Mesenchymal stem cell (in vitro differentiated cells and primary cell): ENCODE results near the gene CELF2.
A peak's percentile ranks its signal among the peaks of the same experiment; 100 is the strongest.

Experiments
- DNase-seq: peaks from one replicate; pipeline ENCODE4 v3.0.0-alpha.2; 2013
- H2AFZ ChIP-seq: one replicate; pipeline ENCODE4 v1.6.1; 2013; ENCODE audit warnings: low read depth, mild to moderate bottlenecking, control low read depth, inconsistent platforms, low read length, moderate library complexity
- H2AK5ac ChIP-seq: 2 replicates; pipeline ENCODE4 v1.6.1; 2013; ENCODE audit warnings: low read length, moderate library complexity, mild to moderate bottlenecking, inconsistent platforms; ENCODE audit not compliant: severe bottlenecking
- H2BK120ac ChIP-seq: one replicate; pipeline ENCODE4 v1.6.1; 2013; ENCODE audit warnings: low read depth, mild to moderate bottlenecking, inconsistent platforms, low read length, moderate library complexity
- H2BK12ac ChIP-seq, 2 experiments: one replicate each; pipeline ENCODE4 v1.6.1; 2013; ENCODE audit warnings: inconsistent platforms in 2 of 2, low read length in 2 of 2, mild to moderate bottlenecking in 2 of 2, moderate library complexity in 2 of 2, control low read depth in 1 of 2
- H2BK15ac ChIP-seq: one replicate; pipeline ENCODE4 v1.6.1; 2013; ENCODE audit warnings: mild to moderate bottlenecking, low read depth, inconsistent platforms; ENCODE audit not compliant: poor library complexity, severe bottlenecking
- H2BK5ac ChIP-seq: 2 replicates; pipeline ENCODE4 v1.6.1; 2013; ENCODE audit warnings: low read depth, mild to moderate bottlenecking, low read length, control low read depth, inconsistent platforms; ENCODE audit not compliant: poor library complexity, severe bottlenecking
- H3K14ac ChIP-seq, 2 experiments: one replicate each; pipeline ENCODE4 v1.6.1; 2013; ENCODE audit warnings: inconsistent platforms in 2 of 2, low read length in 2 of 2, control low read depth in 1 of 2, mild to moderate bottlenecking in 1 of 2, moderate library complexity in 1 of 2
- H3K18ac ChIP-seq, 2 experiments: one replicate each; pipeline ENCODE4 v1.6.1; 2013; ENCODE audit warnings: inconsistent platforms in 2 of 2, low read length in 2 of 2, control low read depth in 1 of 2, low read depth in 1 of 2, mild to moderate bottlenecking in 1 of 2
- H3K23ac ChIP-seq, 2 experiments: one replicate each; pipeline ENCODE4 v1.6.1; 2013; ENCODE audit warnings: inconsistent platforms in 2 of 2, low read length in 2 of 2, mild to moderate bottlenecking in 2 of 2, moderate library complexity in 2 of 2, control low read depth in 1 of 2
- H3K27ac ChIP-seq: 2 replicates; pipeline ENCODE4 v1.5.1; 2013; ENCODE audit warnings: mild to moderate bottlenecking, moderate library complexity, low read length, control low read depth, inconsistent platforms; ENCODE audit not compliant: poor library complexity, severe bottlenecking
- H3K27me3 ChIP-seq, 2 experiments: 2 replicates each; pipeline versions ENCODE4 v1.6.1 to v1.7.0; 2013; ENCODE audit warnings: low read length in 2 of 2, mild to moderate bottlenecking in 2 of 2, moderate library complexity in 2 of 2, control low read depth in 1 of 2, inconsistent platforms in 1 of 2; ENCODE audit not compliant: control insufficient read depth in 1 of 2, insufficient read depth in 1 of 2
- H3K36me3 ChIP-seq, 2 experiments: 2 replicates each; pipeline versions ENCODE4 v1.6.1 to v1.7.0; 2013; ENCODE audit warnings: low read length in 2 of 2, control low read depth in 1 of 2, inconsistent platforms in 1 of 2, low read depth in 1 of 2, mild to moderate bottlenecking in 1 of 2; ENCODE audit not compliant: insufficient read depth in 2 of 2, control insufficient read depth in 1 of 2
- H3K4ac ChIP-seq, 2 experiments: one replicate each; pipeline ENCODE4 v1.6.1; 2013; ENCODE audit warnings: inconsistent platforms in 2 of 2, low read length in 2 of 2, mild to moderate bottlenecking in 2 of 2, moderate library complexity in 2 of 2, control low read depth in 1 of 2, low read depth in 1 of 2
- H3K4me1 ChIP-seq: 2 replicates; pipeline ENCODE4 v1.6.1; 2013; ENCODE audit warnings: low read depth, low read length, control low read depth; ENCODE audit not compliant: control insufficient read depth, insufficient read depth
- H3K4me2 ChIP-seq: 2 replicates; pipeline ENCODE4 v1.6.1; 2013; ENCODE audit warnings: low read length, mild to moderate bottlenecking, inconsistent platforms; ENCODE audit not compliant: poor library complexity, severe bottlenecking
- H3K4me3 ChIP-seq, 2 experiments: 2 replicates each; pipeline versions ENCODE4 v1.5.1 to v1.7.0; 2013; ENCODE audit warnings: low read length in 2 of 2, mild to moderate bottlenecking in 2 of 2, control low read depth in 1 of 2, low read depth in 1 of 2; ENCODE audit not compliant: insufficient read depth in 1 of 2
- H3K79me1 ChIP-seq: replicated peaks from 2 replicates; pipeline ENCODE4 v1.6.1; 2013; ENCODE audit warnings: mild to moderate bottlenecking, control low read depth, low read length, inconsistent platforms; ENCODE audit not compliant: poor library complexity, severe bottlenecking
- H3K9ac ChIP-seq: 2 replicates; pipeline ENCODE4 v1.7.0; 2013; ENCODE audit warnings: mild to moderate bottlenecking, low read length, moderate library complexity
- H3K9me3 ChIP-seq: 2 replicates; pipeline ENCODE4 v1.7.0; 2013; ENCODE audit warnings: mild to moderate bottlenecking, low read length; ENCODE audit not compliant: control insufficient read depth
- H4K8ac ChIP-seq: one replicate; pipeline ENCODE4 v1.6.1; 2013; ENCODE audit warnings: inconsistent platforms, mild to moderate bottlenecking, low read length, moderate library complexity
- H4K91ac ChIP-seq: one replicate; pipeline ENCODE4 v1.6.1; 2013; ENCODE audit warnings: mild to moderate bottlenecking, low read length, inconsistent platforms
- WGBS: methylation state at CpG from one replicate; pipeline ENCODE4 v1.1.7; 2013; ENCODE audit warnings: mixed read lengths; 5-methylcytosine and 5-hydroxymethylcytosine counted together

Gene CELF2

GRCh38 chr10:11163780-11164550 is 146.3 kb downstream of the CELF2 start:
- Histone ChIP-seq H2BK5ac (no peak overlapping the region), H3K18ac (no peak overlapping the region), H2BK15ac (no peak overlapping the region), H4K91ac (no peak overlapping the region), H2BK12ac (no peak overlapping the region), H3K9me3 (peaks cover 6% of the 10 kb centered on the region), H3K36me3 (peaks cover 3 to 19% of the 10 kb centered on the region in 2 experiments), H3K9ac (peak overlapping the region; percentile 59), H3K4ac (peak overlapping the region in 1 of 2 experiments; percentile 43), H3K14ac (no peak overlapping the region), H4K8ac (no peak overlapping the region), H2AFZ (no peak overlapping the region), H3K4me2 (no peak overlapping the region), H3K23ac (no peak overlapping the region), H3K79me1 (peaks cover 43% of the 10 kb centered on the region), H3K4me1 (peaks cover 10% of the 10 kb centered on the region), H3K27me3 (peaks cover 0 to 26% of the 10 kb centered on the region in 2 experiments), H2BK120ac (no peak overlapping the region), H3K27ac (no peak overlapping the region), H2AK5ac (no peak overlapping the region), H3K4me3 (peak overlapping the region in 1 of 2 experiments; percentile 52)
- no peak for DNase-seq
- WGBS, result 83% methylated on average over 9 of the region's 11 CpGs

DNA sequence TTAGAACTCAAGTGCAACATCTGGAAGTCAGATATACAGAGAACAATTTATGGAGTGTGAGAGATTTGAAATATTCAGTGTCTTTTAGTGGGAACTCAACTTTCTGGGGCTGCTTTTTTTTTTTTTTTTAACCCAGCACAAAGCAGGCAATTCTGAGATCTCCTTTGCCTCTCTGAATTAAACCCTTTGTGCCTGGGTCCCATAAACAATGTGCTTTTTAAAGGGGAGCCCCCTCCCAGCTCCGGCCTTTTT is 146.8 kb downstream of the CELF2 start:
- WGBS, result 0% methylated on average over 1 of the region's 1 CpG
- Histone ChIP-seq H3K4ac (no peak overlapping the region), H2BK15ac (no peak overlapping the region), H2BK5ac (no peak overlapping the region), H3K9ac (peak overlapping the region; percentile 59), H2BK12ac (no peak overlapping the region), H3K14ac (no peak overlapping the region), H3K27ac (no peak overlapping the region), H4K91ac (no peak overlapping the region), H3K27me3 (peaks cover 0 to 26% of the 10 kb centered on the region in 2 experiments), H3K9me3 (peaks cover 6% of the 10 kb centered on the region), H3K79me1 (peaks cover 42% of the 10 kb centered on the region), H2AK5ac (no peak overlapping the region), H3K4me3 (peak overlapping the region in 1 of 2 experiments; percentile 52), H3K18ac (no peak overlapping the region), H3K4me1 (peaks cover 10% of the 10 kb centered on the region), H4K8ac (no peak overlapping the region), H3K23ac (no peak overlapping the region), H2BK120ac (no peak overlapping the region), H3K36me3 (peaks cover 3 to 23% of the 10 kb centered on the region in 2 experiments), H2AFZ (no peak overlapping the region), H3K4me2 (peak overlapping the region; percentile 96)
- DNase-seq, result no peak

DNA sequence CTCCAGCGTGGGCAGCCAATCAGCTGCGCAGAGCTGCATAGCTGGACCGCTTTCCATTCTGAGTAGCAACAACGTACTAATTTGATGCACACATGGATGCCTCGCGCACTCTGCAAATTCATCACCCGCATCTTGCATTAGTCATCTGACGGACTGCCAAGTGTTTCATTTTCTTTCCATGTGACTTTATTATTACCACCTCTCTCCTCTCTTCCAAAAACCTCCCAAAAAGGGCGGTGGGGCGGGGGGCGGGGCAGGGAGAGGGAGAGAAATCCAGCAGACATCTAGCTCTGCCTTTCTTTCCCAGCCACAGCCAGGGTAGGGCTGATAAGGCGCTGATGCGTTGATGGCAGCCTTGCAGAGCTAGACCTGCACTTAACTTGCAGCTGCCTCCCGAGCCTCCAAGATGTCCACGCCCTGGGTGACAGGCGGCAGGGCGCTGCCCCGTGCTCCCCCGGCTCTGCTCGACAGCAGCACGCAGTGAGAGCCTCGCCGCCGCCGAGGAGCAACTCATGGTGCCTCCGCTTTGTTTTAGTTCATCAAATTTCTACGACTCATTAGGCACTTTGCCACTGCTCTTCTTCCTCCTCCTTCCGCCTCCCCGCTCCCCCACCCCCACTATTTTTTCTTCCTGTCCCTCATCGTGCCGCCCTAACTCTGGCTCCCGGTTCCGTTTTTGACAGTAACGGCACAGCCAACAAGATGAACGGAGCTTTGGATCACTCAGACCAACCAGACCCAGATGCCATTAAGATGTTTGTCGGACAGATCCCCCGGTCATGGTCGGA is 147.3 kb downstream of the CELF2 start:
- H2BK12ac ChIP-seq, result peak overlapping the region in 1 of 2 experiments; percentile 49
- H3K4me1 ChIP-seq, result peaks cover 10% of the 10 kb centered on the region
- H4K91ac ChIP-seq, result no peak overlapping the region
- H2BK120ac ChIP-seq, result no peak overlapping the region
- peak; percentile 56 for DNase-seq
- no peak overlapping the region for H2BK15ac ChIP-seq
- H3K9ac ChIP-seq, result peak overlapping the region; percentile 93
- H2AFZ ChIP-seq, result peak overlapping the region; percentile 36
- peaks cover 0 to 26% of the 10 kb centered on the region in 2 experiments for H3K27me3 ChIP-seq
- H3K4me2 ChIP-seq, result peak overlapping the region; percentile 96
- H3K14ac ChIP-seq, result peak overlapping the region in 1 of 2 experiments; percentile 35
- peak overlapping the region in 1 of 2 experiments; percentile 55 for H3K18ac ChIP-seq
- H3K9me3 ChIP-seq, result peaks cover 6% of the 10 kb centered on the region
- H3K4me3 ChIP-seq, result peak overlapping the region; percentile 55 to 89
- 1% methylated on average over 38 of the region's 38 CpGs for WGBS
- no peak overlapping the region for H2AK5ac ChIP-seq
- H3K27ac ChIP-seq, result no peak overlapping the region
- H3K4ac ChIP-seq, result peak overlapping the region in 1 of 2 experiments; percentile 38
- H2BK5ac ChIP-seq, result no peak overlapping the region
- peak overlapping the region; percentile 7 for H4K8ac ChIP-seq
- peaks cover 41% of the 10 kb centered on the region for H3K79me1 ChIP-seq
- H3K36me3 ChIP-seq, result peaks cover 3 to 27% of the 10 kb centered on the region in 2 experiments
- peak overlapping the region in 1 of 2 experiments; percentile 56 for H3K23ac ChIP-seq
